Loucy (cell line): ENCODE results near the gene PFKFB3.

Experiments
- H2AFZ ChIP-seq: fragments of 200-600 bp; sonication (generic); 2 replicates; pipeline ENCODE4 v1.6.0; 2016; ENCODE audit warnings: antibody characterized with exemption, mild to moderate bottlenecking, low read length, moderate library complexity
- H3F3A ChIP-seq: fragments of 200-600 bp; 2 replicates; pipeline ENCODE4 v1.6.0; 2016; ENCODE audit warnings: antibody characterized with exemption, low read depth, mild to moderate bottlenecking
- H3K27me3 ChIP-seq: fragments of 200-600 bp; sonication (generic); 2 replicates; pipeline ENCODE4 v1.6.1; 2014; ENCODE audit warnings: low read length, mild to moderate bottlenecking; ENCODE audit not compliant: insufficient read depth, poor library complexity, severe bottlenecking
- H3K36me3 ChIP-seq: fragments of 200-600 bp; sonication (generic); 2 replicates; pipeline ENCODE4 v1.6.1; 2016; ENCODE audit warnings: low read length; ENCODE audit not compliant: insufficient read depth
- H3K4me1 ChIP-seq: fragments of 200-600 bp; sonication (generic); 2 replicates; pipeline ENCODE4 v1.5.1; 2014; ENCODE audit warnings: low read length, mild to moderate bottlenecking; ENCODE audit not compliant: insufficient read depth, poor library complexity, severe bottlenecking
- H3K4me2 ChIP-seq: fragments of 200-600 bp; sonication (generic); 2 replicates; pipeline ENCODE4 v1.6.0; 2014; ENCODE audit warnings: antibody characterized with exemption, low read length, low read depth, mild to moderate bottlenecking; ENCODE audit not compliant: poor library complexity, severe bottlenecking
- H3K4me3 ChIP-seq: fragments of 200-600 bp; sonication (generic); 2 replicates; pipeline ENCODE4 v1.5.1; 2014; ENCODE audit warnings: low read length, mild to moderate bottlenecking, mixed read lengths; ENCODE audit not compliant: poor library complexity, severe bottlenecking
- H3K79me2 ChIP-seq: fragments of 200-600 bp; sonication (generic); 2 replicates; pipeline ENCODE4 v1.6.1; 2014; ENCODE audit warnings: low read length; ENCODE audit not compliant: insufficient read depth
- H3K9ac ChIP-seq: fragments of 200-600 bp; sonication (generic); 2 replicates; pipeline ENCODE4 v1.6.0; 2014; ENCODE audit warnings: mild to moderate bottlenecking, low read depth, low read length, moderate library complexity; ENCODE audit not compliant: poor library complexity, severe bottlenecking
- H3K9me2 ChIP-seq: fragments of 200-600 bp; sonication (generic); replicated peaks from 2 replicates; pipeline ENCODE4 v1.6.1; 2016; ENCODE audit warnings: low read depth, low read length, mixed read lengths
- H3K9me3 ChIP-seq: fragments of 200-600 bp; sonication (generic); 2 replicates; pipeline ENCODE4 v1.6.1; 2014; ENCODE audit warnings: mild to moderate bottlenecking, antibody characterized with exemption, low read length, low read depth; ENCODE audit not compliant: insufficient read depth
- H4K20me1 ChIP-seq: fragments of 200-600 bp; sonication (generic); 2 replicates; pipeline ENCODE4 v1.6.0; 2014; ENCODE audit warnings: antibody characterized with exemption, low read length, mild to moderate bottlenecking; ENCODE audit not compliant: insufficient read depth, poor library complexity, severe bottlenecking
- EZH2phosphoT487 ChIP-seq: fragments of 200-600 bp; IDR thresholded peaks from 2 replicates; pipeline ENCODE4 v1.6.1; 2018; ENCODE audit warnings: antibody characterized with exemption, mild to moderate bottlenecking, moderate library complexity, borderline replicate concordance
- TF ChIP-seq, protein P1 (sequence below): fragments of 200-600 bp; sonication (generic); conservative IDR thresholded peaks from 2 replicates; pipeline ENCODE4 v1.5.1; 2014; ENCODE audit warnings: mild to moderate bottlenecking, antibody characterized with exemption, low read length

Gene PFKFB3

DNA sequence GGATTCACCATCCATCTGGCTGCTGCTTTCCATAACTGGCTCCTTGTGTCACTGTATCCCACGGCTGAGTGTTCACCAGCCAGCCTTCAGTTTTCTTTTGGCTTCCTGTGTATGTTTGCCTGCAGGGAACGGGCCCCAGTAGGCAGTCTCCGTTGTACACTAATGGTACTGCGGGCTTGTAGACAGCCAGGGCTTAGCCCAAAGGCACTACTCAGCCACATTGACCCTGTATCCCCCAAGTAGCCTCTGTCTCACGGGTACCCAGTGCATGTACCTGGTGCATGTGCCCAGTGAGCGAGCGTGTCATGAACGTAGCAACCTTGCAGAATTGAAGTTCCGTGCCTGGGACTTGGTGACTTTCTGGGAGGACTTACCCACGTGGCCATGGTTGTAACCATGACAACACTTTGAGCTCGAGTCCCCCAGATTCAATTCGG lies 6.1 kb downstream of the PFKFB3 start:
- H3K27me3 ChIP-seq: no peaks in the 10 kb centered on the region

DNA sequence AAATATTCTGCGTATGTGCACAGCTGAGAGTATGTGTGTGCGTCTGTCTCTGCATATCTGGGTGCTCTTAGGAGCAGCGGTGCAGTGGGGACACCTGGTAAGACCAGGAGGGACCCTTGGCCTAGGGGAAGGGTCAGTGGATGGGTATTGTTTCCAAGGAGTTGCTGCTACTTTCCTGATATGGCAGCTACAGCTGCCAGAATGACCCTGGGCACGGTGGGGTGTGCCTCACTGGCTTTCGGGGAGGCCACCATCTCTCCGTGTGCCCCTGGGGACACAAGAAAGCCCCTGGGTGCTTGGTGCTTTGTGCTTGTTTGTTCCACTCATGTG lies 8.6 kb downstream of the PFKFB3 start:
- H3K9ac ChIP-seq: peak overlapping the region; percentile 32
- peak overlapping the region; percentile 51 for H3K4me3 ChIP-seq
- H3K4me1 ChIP-seq: peaks cover 24% of the 10 kb centered on the region
- H4K20me1 ChIP-seq: peaks cover 76% of the 10 kb centered on the region
- H3F3A ChIP-seq: no peaks in the 10 kb centered on the region
- H3K79me2 ChIP-seq: peaks cover 83% of the 10 kb centered on the region
- H3K36me3 ChIP-seq: peaks cover 47% of the 10 kb centered on the region; the same call in 1 of the 2 replicates
- no peaks in the 10 kb centered on the region for H3K27me3 ChIP-seq
- TF ChIP-seq, protein P1, sequence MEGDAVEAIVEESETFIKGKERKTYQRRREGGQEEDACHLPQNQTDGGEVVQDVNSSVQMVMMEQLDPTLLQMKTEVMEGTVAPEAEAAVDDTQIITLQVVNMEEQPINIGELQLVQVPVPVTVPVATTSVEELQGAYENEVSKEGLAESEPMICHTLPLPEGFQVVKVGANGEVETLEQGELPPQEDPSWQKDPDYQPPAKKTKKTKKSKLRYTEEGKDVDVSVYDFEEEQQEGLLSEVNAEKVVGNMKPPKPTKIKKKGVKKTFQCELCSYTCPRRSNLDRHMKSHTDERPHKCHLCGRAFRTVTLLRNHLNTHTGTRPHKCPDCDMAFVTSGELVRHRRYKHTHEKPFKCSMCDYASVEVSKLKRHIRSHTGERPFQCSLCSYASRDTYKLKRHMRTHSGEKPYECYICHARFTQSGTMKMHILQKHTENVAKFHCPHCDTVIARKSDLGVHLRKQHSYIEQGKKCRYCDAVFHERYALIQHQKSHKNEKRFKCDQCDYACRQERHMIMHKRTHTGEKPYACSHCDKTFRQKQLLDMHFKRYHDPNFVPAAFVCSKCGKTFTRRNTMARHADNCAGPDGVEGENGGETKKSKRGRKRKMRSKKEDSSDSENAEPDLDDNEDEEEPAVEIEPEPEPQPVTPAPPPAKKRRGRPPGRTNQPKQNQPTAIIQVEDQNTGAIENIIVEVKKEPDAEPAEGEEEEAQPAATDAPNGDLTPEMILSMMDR: no peak
- TF ChIP-seq EZH2phosphoT487: no peak
- no peaks in the 10 kb centered on the region for H3K9me3 ChIP-seq
- H2AFZ ChIP-seq: no peak overlapping the region
- H3K4me2 ChIP-seq: peak overlapping the region; percentile 67
- H3K9me2 ChIP-seq: no peaks in the 10 kb centered on the region

More for the DNA sequence above, 6.1 kb downstream of the PFKFB3 start:
- Histone ChIP-seq H3K36me3 (peaks cover 22% of the 10 kb centered on the region; the same call in 1 of the 2 replicates), H4K20me1 (peaks cover 74% of the 10 kb centered on the region), H3K9me3 (no peaks in the 10 kb centered on the region), H3K4me3 (peak overlapping the region; percentile 49), H3K79me2 (peaks cover 87% of the 10 kb centered on the region), H3K9ac (peak overlapping the region; percentile 51), H3K4me1 (peaks cover 33% of the 10 kb centered on the region), H3K9me2 (no peaks in the 10 kb centered on the region), H2AFZ (no peak overlapping the region), H3K4me2 (peak overlapping the region; percentile 72), H3F3A (no peaks in the 10 kb centered on the region)
- TF ChIP-seq, protein P1: no peak
- TF ChIP-seq EZH2phosphoT487: no peak

DNA sequence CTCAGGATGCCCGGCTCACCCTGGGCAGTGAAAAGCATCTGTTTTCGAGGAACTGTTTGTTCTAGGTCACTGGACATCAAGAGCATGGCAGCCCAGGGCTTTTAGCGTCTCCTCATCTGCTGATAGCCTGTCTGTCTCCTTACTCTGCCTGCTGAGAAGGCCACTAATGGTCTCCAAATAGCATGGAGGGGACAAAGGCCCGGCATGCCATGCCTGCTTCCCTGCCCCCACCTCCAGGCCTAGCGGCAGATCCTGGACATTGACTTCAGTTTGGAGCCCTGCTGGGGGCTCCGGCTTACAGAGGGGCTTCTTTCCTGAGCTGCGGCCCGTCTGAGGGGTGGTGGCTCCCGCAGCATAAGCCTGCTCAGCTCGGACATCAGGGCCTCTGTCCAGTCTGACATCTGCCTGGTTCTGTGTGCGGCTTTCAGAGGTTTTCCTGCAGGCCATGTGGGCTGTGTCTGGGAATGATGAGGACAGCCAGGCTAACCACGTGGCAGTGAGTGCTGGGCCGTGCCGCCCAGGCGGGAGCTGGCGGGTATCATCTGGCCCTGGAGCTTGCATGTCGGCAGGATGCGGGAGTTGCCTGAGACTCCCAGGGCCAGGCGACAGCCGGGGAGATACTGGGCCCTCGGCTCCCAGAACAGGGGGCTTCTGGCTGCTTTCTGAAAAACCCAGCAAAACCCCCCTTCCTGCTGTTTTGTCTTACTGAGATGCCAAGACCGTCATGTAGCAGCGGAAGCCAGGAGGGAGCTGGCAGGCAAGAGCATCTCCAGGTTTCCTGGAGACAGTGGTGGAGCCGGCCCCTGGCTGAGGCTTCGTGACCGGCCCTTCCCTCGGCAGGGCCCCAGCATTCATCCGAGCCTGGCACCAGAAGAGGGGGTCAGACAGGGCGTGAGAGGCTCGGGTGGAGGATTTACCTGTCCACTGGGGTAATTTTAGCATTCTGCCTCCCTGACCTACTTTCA lies 9.2 kb downstream of the PFKFB3 start:
- Histone ChIP-seq H3K4me2 (peak overlapping the region; percentile 67), H3K9me3 (no peaks in the 10 kb centered on the region), H3K36me3 (peaks cover 54% of the 10 kb centered on the region; the same call in 1 of the 2 replicates), H4K20me1 (peaks cover 80% of the 10 kb centered on the region), H3F3A (no peaks in the 10 kb centered on the region), H2AFZ (no peak overlapping the region), H3K9me2 (no peaks in the 10 kb centered on the region), H3K9ac (peak overlapping the region; percentile 32), H3K79me2 (peaks cover 88% of the 10 kb centered on the region), H3K4me3 (peak overlapping the region; percentile 51), H3K27me3 (no peaks in the 10 kb centered on the region), H3K4me1 (peaks cover 24% of the 10 kb centered on the region)
- TF ChIP-seq, protein P1: no peak
- no peak for TF ChIP-seq EZH2phosphoT487
